Measurements from ENCODE around the gene VCAN. TPM values are rescaled to one million over a fixed set of nuclear protein-coding genes. Genes with fewer than 3 reads are reported as not detected.

The VCAN gene
- total RNA-seq, 6 donors from 2014 or later = 73.3 to 254 (median 121) TPM

DNA sequence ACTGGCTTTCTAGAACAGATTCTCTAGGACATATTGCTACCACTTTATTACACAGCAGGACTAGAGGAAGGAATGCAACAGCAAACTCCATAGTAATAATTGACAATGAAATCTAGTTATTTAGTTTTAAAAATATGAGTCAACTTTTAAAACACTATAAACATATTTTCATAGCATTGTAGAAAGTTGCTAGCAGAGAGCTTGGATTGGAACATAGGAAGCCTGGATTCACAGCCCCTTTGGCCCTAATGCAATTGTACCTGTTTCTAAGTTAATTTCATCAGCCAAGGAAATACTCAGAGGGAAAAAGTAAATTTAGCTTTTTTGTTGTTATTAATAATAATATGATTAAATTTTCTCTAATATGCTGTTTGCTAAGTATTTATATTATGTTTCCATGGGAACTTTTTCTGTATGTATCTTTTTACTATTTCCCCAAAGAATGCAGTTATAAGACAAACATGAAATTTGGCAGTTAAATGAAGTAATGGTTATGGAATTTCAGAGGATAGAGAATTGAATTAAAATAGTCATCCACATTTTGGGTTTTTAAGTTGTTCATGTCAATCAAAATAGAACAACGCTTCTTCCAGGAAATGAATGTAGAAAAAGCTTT, 45.6 kb downstream of the VCAN start:
- H3K27ac ChIP-seq = no peak overlapping the region
- no peaks in the 10 kb centered on the region for H3K27me3 ChIP-seq
- H3K9me3 ChIP-seq = no peaks in the 10 kb centered on the region
- TF ChIP-seq EP300 (IDR thresholded peaks at IDR 0.05) = no peak
- TF ChIP-seq POLR2AphosphoS5 (IDR thresholded peaks at IDR 0.05) = no peak
- TF ChIP-seq, protein P1, sequence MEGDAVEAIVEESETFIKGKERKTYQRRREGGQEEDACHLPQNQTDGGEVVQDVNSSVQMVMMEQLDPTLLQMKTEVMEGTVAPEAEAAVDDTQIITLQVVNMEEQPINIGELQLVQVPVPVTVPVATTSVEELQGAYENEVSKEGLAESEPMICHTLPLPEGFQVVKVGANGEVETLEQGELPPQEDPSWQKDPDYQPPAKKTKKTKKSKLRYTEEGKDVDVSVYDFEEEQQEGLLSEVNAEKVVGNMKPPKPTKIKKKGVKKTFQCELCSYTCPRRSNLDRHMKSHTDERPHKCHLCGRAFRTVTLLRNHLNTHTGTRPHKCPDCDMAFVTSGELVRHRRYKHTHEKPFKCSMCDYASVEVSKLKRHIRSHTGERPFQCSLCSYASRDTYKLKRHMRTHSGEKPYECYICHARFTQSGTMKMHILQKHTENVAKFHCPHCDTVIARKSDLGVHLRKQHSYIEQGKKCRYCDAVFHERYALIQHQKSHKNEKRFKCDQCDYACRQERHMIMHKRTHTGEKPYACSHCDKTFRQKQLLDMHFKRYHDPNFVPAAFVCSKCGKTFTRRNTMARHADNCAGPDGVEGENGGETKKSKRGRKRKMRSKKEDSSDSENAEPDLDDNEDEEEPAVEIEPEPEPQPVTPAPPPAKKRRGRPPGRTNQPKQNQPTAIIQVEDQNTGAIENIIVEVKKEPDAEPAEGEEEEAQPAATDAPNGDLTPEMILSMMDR (IDR thresholded peaks at IDR 0.05) = no peak
- no peak for TF ChIP-seq POLR2A (IDR thresholded peaks at IDR 0.05)
- DNase-seq (no peak), ATAC-seq (ENCODE audit: low FRiP score in 2 of 2) (no peak)
- WGBS, 2 donors = 72 to 75% methylated on average over 1 of the region's 1 CpG
- H3K4me3 ChIP-seq = no peak overlapping the region
- no peaks in the 10 kb centered on the region for H3K4me1 ChIP-seq
- H3K36me3 ChIP-seq = peaks cover 0 to 8% (median 0%) of the 10 kb centered on the region in 4 donors

DNA sequence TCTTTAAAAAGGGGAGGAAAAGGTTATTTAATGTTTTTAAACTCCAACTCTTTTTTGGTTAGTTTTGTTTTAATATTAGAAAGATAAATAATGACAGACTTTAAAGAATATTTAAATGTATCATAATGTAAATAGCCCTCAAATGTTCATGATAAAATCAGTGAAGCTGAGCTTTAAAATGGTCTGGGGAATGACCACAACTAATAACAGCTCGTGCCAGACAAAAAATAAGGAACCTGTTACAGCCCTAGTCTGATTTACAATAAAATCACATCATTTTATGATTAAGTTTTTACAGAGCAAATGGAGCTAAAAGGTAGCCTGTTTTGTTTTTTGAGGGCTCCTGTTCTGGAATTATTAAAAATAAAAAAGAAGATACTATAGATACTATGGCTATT, 46.1 kb downstream of the VCAN start:
- 67 to 87% methylated on average over 1 of the region's 1 CpG for WGBS, 2 donors
- Histone ChIP-seq H3K9me3 (no peaks in the 10 kb centered on the region), H3K27me3 (no peaks in the 10 kb centered on the region), H3K27ac (no peak overlapping the region), H3K4me1 (no peaks in the 10 kb centered on the region), H3K36me3 (peaks cover 0 to 8% (median 0%) of the 10 kb centered on the region in 4 donors), H3K4me3 (no peak overlapping the region)
- ATAC-seq (ENCODE audit: low FRiP score in 2 of 2) = no peak
- no peak for DNase-seq
- TF ChIP-seq POLR2AphosphoS5 (IDR thresholded peaks at IDR 0.05) = no peak
- TF ChIP-seq, protein P1 (IDR thresholded peaks at IDR 0.05) = no peak
- no peak for TF ChIP-seq POLR2A (IDR thresholded peaks at IDR 0.05)
- TF ChIP-seq EP300 (IDR thresholded peaks at IDR 0.05) = no peak

DNA sequence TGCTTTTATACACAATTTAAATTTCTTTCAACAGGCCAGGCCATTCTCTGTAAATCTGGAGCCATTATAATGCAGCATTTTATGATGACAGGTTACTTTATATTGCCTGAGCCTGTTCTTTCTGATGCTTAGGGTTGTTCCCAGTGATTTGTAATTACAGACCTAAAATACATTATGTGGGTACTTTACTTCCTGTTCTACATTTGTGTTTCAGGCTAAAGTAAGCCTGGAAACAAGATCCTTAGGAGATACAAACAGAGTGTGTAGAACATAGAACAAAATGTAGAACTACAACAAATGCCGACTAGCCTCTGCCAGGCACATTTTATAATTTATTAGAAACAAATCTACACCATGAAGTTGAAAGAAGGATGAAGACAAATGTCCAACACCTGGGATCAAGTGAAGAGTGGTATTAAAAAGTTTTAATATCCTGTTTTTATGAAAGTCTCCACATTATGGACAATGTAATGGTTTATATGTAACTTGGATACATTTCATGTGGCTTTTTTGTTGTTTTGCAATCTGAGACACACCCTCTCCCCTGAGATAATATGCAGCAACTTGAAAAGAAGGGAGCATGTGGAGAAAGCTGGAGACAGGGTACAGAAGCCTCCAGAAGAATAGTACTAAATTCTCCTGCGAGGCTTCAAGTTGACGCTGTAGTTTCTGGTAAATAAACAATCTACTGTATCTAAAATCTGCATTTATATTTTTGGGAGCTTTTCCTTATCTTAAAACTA, 46.9 kb downstream of the VCAN start:
- H3K36me3 ChIP-seq = peaks cover 0 to 8% (median 0%) of the 10 kb centered on the region in 4 donors
- TF ChIP-seq EP300 (IDR thresholded peaks at IDR 0.05) = no peak
- no peak for TF ChIP-seq POLR2AphosphoS5 (IDR thresholded peaks at IDR 0.05)
- no peak for TF ChIP-seq POLR2A (IDR thresholded peaks at IDR 0.05)
- TF ChIP-seq, protein P1 (IDR thresholded peaks at IDR 0.05) = no peak
- 82 to 92% methylated on average over 3 of the region's 3 CpGs for WGBS, 2 donors
- no peak overlapping the region for H3K4me3 ChIP-seq
- H3K9me3 ChIP-seq = no peaks in the 10 kb centered on the region
- no peak overlapping the region for H3K27ac ChIP-seq
- ATAC-seq (ENCODE audit: low FRiP score in 2 of 2) (peak in 1 of 2 donors; percentile 60), DNase-seq (no peak)
- H3K4me1 ChIP-seq = no peaks in the 10 kb centered on the region
- no peaks in the 10 kb centered on the region for H3K27me3 ChIP-seq

DNA sequence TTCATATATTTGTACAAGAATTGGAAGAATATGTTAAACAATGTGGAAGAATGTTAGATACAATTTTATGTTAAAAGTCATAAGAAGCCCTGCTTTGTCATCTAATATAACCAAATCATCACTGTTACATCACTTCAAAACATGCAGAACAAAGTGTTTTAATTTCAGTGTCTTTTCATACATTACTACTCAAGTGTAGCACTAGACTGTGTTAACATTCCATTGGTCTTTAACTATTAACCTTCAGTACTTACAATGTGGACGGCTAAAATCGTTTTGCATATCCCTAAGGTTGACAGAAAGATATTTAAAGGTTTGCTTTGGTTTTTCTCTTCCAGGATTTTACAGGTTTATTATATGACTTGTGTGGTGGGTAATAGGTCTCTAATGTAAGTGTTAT, 50.9 kb downstream of the VCAN start:
- WGBS, 2 donors = 62 to 63% methylated on average over 2 of the region's 2 CpGs

More for the DNA sequence above, 50.9 kb downstream of the VCAN start:
- no peaks in the 10 kb centered on the region for H3K27me3 ChIP-seq
- no peak for ATAC-seq (ENCODE audit: low FRiP score in 2 of 2)
- no peaks in the 10 kb centered on the region for H3K9me3 ChIP-seq
- peaks cover 0 to 8% (median 0%) of the 10 kb centered on the region in 4 donors for H3K36me3 ChIP-seq
- TF ChIP-seq POLR2AphosphoS5 (IDR thresholded peaks at IDR 0.05) (no peak), POLR2A (IDR thresholded peaks at IDR 0.05) (no peak), EP300 (IDR thresholded peaks at IDR 0.05) (no peak)
- TF ChIP-seq, protein P1 (IDR thresholded peaks at IDR 0.05) = no peak
- DNase-seq = no peak
- H3K4me3 ChIP-seq = no peak overlapping the region
- H3K27ac ChIP-seq = no peak overlapping the region
- H3K4me1 ChIP-seq = no peaks in the 10 kb centered on the region
